IPS DF 19.7 (cell line): ENCODE data around the gene NMRAL1.

Experiments
- DNase-seq: peaks from one replicate; pipeline ENCODE4 v3.0.0-alpha.2; 2013; ENCODE audit warnings: low read depth, low spot score

Gene NMRAL1

GRCh38 chr16:4474192-4474961 lies at the start of gene NMRAL1:
NMRAL1 (minus strand) TSS chr16:4474625; CDS start chr16:4474132, 493 bp downstream.
- DNase-seq = peak; percentile 79

GRCh38 chr16:4523686-4524085 lies 49.3 kb upstream of the NMRAL1 start:
- no peak for DNase-seq

- no peak for DNase-seq
Observed at GRCh38 chr16:4522051-4522581, 47.7 kb upstream of the NMRAL1 start.

GRCh38 chr16:4520913-4521312 lies 46.5 kb upstream of the NMRAL1 start:
- no peak for DNase-seq

GRCh38 chr16:4519274-4520058 lies 45.0 kb upstream of the NMRAL1 start:
- DNase-seq = no peak

- no peak for DNase-seq
Observed at GRCh38 chr16:4517812-4518680, 43.6 kb upstream of the NMRAL1 start.

GRCh38 chr16:4515611-4516233 lies 41.3 kb upstream of the NMRAL1 start:
- no peak for DNase-seq

GRCh38 chr16:4514606-4515005 lies 40.2 kb upstream of the NMRAL1 start:
- DNase-seq = no peak

GRCh38 chr16:4513881-4514280 lies 39.5 kb upstream of the NMRAL1 start:
- no peak for DNase-seq

GRCh38 chr16:4513086-4513860 lies 38.8 kb upstream of the NMRAL1 start:
- DNase-seq = no peak

GRCh38 chr16:4512473-4512872 lies 38.0 kb upstream of the NMRAL1 start:
- no peak for DNase-seq

- peak; percentile 48 for DNase-seq
Observed at GRCh38 chr16:4511441-4512082, 37.1 kb upstream of the NMRAL1 start.

GRCh38 chr16:4510747-4511426 lies 36.5 kb upstream of the NMRAL1 start:
- no peak for DNase-seq

GRCh38 chr16:4510131-4510530 lies 35.7 kb upstream of the NMRAL1 start:
- no peak for DNase-seq

GRCh38 chr16:4509420-4509819 lies 35.0 kb upstream of the NMRAL1 start:
- DNase-seq = no peak

GRCh38 chr16:4508806-4509205 lies 34.4 kb upstream of the NMRAL1 start:
- DNase-seq = no peak

- DNase-seq = no peak
Observed at GRCh38 chr16:4507588-4508345, 33.3 kb upstream of the NMRAL1 start.

- peak; percentile 61 for DNase-seq
Observed at GRCh38 chr16:4506450-4506849, 32.0 kb upstream of the NMRAL1 start.
